Measurements from ENCODE around the gene FBXL13. TPM values are rescaled to one million over a fixed set of nuclear protein-coding genes. Genes with fewer than 3 reads are reported as not detected.

FBXL13 gene
- total and polyA plus RNA-seq, 2 experiments from 2014 or later, result 1.2 to 2.5 TPM

DNA sequence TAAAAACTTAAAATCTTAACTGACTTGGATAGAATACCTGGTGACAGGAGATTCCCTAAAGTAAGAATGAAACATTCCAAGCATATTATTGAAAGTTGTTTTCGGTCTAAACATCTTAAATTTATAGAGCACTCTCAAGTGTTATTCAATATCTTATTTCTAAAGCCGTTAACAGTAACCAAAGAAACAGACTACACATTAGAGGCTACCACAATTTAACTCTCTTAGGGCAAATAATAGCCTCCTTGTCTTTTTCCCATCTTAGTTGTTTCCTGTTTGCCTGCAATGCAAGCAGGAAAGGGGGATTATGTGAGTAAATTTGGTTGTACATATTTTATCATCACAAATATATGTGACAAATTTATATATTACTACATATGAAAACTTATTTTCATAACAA, 42.9 kb upstream of the FBXL13 start (continued):
- TF ChIP-seq, protein P1, sequence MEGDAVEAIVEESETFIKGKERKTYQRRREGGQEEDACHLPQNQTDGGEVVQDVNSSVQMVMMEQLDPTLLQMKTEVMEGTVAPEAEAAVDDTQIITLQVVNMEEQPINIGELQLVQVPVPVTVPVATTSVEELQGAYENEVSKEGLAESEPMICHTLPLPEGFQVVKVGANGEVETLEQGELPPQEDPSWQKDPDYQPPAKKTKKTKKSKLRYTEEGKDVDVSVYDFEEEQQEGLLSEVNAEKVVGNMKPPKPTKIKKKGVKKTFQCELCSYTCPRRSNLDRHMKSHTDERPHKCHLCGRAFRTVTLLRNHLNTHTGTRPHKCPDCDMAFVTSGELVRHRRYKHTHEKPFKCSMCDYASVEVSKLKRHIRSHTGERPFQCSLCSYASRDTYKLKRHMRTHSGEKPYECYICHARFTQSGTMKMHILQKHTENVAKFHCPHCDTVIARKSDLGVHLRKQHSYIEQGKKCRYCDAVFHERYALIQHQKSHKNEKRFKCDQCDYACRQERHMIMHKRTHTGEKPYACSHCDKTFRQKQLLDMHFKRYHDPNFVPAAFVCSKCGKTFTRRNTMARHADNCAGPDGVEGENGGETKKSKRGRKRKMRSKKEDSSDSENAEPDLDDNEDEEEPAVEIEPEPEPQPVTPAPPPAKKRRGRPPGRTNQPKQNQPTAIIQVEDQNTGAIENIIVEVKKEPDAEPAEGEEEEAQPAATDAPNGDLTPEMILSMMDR (conservative IDR thresholded peaks at IDR 0.05; ENCODE audit: low read depth in 2 of 2), result no peak
- TF ChIP-seq EZH2 (IDR thresholded peaks at IDR 0.05; ENCODE audit: low read depth, unreplicated experiment) (no peak), JUNB (IDR thresholded peaks at IDR 0.05; ENCODE audit: unreplicated experiment) (no peak)

GRCh38 chr7:103116991-103117390, 42.4 kb upstream of the FBXL13 start:
- Histone ChIP-seq H3K27ac (ENCODE audit: low read depth) (no peak overlapping the region), H3K79me2 (replicated peaks; ENCODE audit: insufficient read depth) (no peaks in the 10 kb centered on the region), H3K9me2 (ENCODE audit: insufficient read depth) (no peaks in the 10 kb centered on the region), H3K4me1 (ENCODE audit: insufficient read depth) (no peaks in the 10 kb centered on the region), H3K4me2 (no peak overlapping the region), H4K20me1 (replicated peaks; ENCODE audit: insufficient read depth) (peaks cover 8% of the 10 kb centered on the region; the same call in 1 of the 2 replicates), H3K36me3 (ENCODE audit: insufficient read depth) (no peaks in the 10 kb centered on the region), H2AFZ (no peak overlapping the region), H3F3A (replicated peaks; ENCODE audit: low read depth) (no peaks in the 10 kb centered on the region), H3K27me3 (ENCODE audit: insufficient read depth) (no peaks in the 10 kb centered on the region), H3K4me3 (no peak overlapping the region)
- Mint-ChIP-seq H3K4me1 (no peaks in the 10 kb centered on the region), H3K9me3 (no peaks in the 10 kb centered on the region; the same call in 2 of the 3 replicates), H3K36me3 (ENCODE audit: low read depth) (peaks cover 23% of the 10 kb centered on the region), H3K27me3 (ENCODE audit: insufficient read depth, low read depth, poor library complexity) (peaks cover 2% of the 10 kb centered on the region), H3K4me3 (no peak overlapping the region), H3K27ac (no peak overlapping the region)
- no peak for DNase-seq (ENCODE audit: low spot score)
- ATAC-seq, result no peak
- no peak for TF ChIP-seq EZH2phosphoT487 (IDR thresholded peaks at IDR 0.05; ENCODE audit: unreplicated experiment)
- no peak for TF ChIP-seq POLR2AphosphoS5 (IDR thresholded peaks at IDR 0.05; ENCODE audit: low read depth)
- TF ChIP-seq ZNF114 (CRISPR knock-in tag; IDR thresholded peaks at IDR 0.05), result no peak
- TF ChIP-seq ZNF331 (CRISPR knock-in tag; IDR thresholded peaks at IDR 0.05; ENCODE audit: low read depth), result no peak
- no peak for TF ChIP-seq CREB1 (CRISPR knock-in tag; IDR thresholded peaks at IDR 0.05; ENCODE audit: low read depth)
- no peak for TF ChIP-seq REST (IDR thresholded peaks at IDR 0.05; ENCODE audit: unreplicated experiment)
- no peak for TF ChIP-seq EZH2 (IDR thresholded peaks at IDR 0.05; ENCODE audit: low read depth, unreplicated experiment)
- no peak for TF ChIP-seq ETS1 (IDR thresholded peaks at IDR 0.05)
- no peak for TF ChIP-seq ZNF462 (CRISPR knock-in tag; IDR thresholded peaks at IDR 0.05)
- TF ChIP-seq NANOG (IDR thresholded peaks at IDR 0.05; ENCODE audit: borderline replicate concordance), result no peak
- TF ChIP-seq JUNB (IDR thresholded peaks at IDR 0.05; ENCODE audit: unreplicated experiment), result no peak

All from GM23338 (cell line).